A549 (cell line): Measurements from ENCODE around the gene DLG2.

Experiments used
- BCL3 ChIP-seq: fragments of >200 bp; sonication (Bioruptor Twin); formaldehyde crosslinking; IDR thresholded peaks from 3 replicates; pipeline ENCODE4 v1.6.1; 2016
- BHLHE40 ChIP-seq: IDR thresholded peaks from 2 replicates; pipeline ENCODE4 v1.6.1; 2012; ENCODE audit warnings: low read depth, low read length, inconsistent platforms
- CBX8 ChIP-seq: fragments of 200-600 bp; sonication (generic); IDR thresholded peaks from 2 replicates; pipeline ENCODE4 v1.6.1; 2016
- CEBPB ChIP-seq, 2 experiments: fragments of >200 bp in 1 of 2; sonication (Bioruptor Twin) in 1 of 2; formaldehyde crosslinking in 1 of 2; IDR thresholded peaks; 2 replicates each; pipeline ENCODE4 v1.6.1; 2012 to 2016
- CHD2 ChIP-seq: fragments of 150-350 bp; IDR thresholded peaks from 2 replicates; pipeline ENCODE4 v1.6.1; 2014; ENCODE audit warnings: low read length; ENCODE audit not compliant: partially characterized antibody
- CTCF ChIP-seq: fragments of >200 bp; sonication (Bioruptor Twin); formaldehyde crosslinking; IDR thresholded peaks from 3 replicates; pipeline ENCODE4 v1.5.1; 2016
- ELK1 ChIP-seq: fragments of 150-350 bp; IDR thresholded peaks from 2 replicates; pipeline ENCODE4 v1.6.1; 2014; ENCODE audit warnings: low read depth, mild to moderate bottlenecking, low read length
- GATA3 ChIP-seq: IDR thresholded peaks from 2 replicates; pipeline ENCODE4 v1.6.1; 2012; ENCODE audit warnings: borderline replicate concordance
- MAFK ChIP-seq: fragments of 450-650 bp; IDR thresholded peaks from 2 replicates; pipeline ENCODE4 v1.6.1; 2014; ENCODE audit not compliant: partially characterized antibody
- POLR2A ChIP-seq: IDR thresholded peaks from 2 replicates; pipeline ENCODE4 v1.6.1; 2012; ENCODE audit warnings: mild to moderate bottlenecking, low read length
- RAD21 ChIP-seq, 2 experiments: fragments of >200 bp in 1 of 2; sonication (Bioruptor Twin) in 1 of 2; formaldehyde crosslinking in 1 of 2; IDR thresholded peaks in 1 of 2; conservative IDR thresholded peaks in 1 of 2; 2 replicates in 1 of 2; 3 replicates in 1 of 2; pipeline ENCODE4 v1.6.1; 2012 to 2018; ENCODE audit warnings: inconsistent platforms in 1 of 2
- USF2 ChIP-seq: fragments of 450-650 bp; IDR thresholded peaks from 2 replicates; pipeline ENCODE4 v1.6.1; 2014; ENCODE audit warnings: antibody characterized with exemption
- TF ChIP-seq, protein P1 (sequence below): fragments of 200-600 bp; sonication (generic); IDR thresholded peaks from 2 replicates; pipeline ENCODE4 v1.6.1; 2016; ENCODE audit warnings: antibody characterized with exemption, mild to moderate bottlenecking, moderate library complexity

DNA sequence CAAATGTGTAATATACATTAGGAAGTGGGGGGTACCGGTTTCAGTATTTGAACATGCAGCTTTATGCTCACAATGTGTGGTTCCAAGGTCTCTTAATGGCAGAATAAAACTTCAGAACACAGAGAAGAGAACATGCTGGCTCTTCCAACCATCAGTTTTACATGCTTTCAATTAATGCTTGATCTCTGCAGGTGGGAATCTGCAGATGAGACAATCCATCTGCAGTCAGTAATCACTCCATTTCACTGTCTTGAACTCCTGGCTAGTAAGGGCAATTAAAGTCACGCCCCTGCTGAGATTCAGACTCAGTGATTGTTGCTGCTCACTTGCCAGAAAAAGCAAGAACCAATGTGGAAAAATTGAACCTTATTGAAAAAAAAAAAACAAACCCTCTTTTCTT lies 945.7 kb downstream of the DLG2 start:
- TF ChIP-seq CTCF: no peak
- TF ChIP-seq CEBPB (IDR thresholded peaks at IDR 0.05): no peak
- TF ChIP-seq, protein P1, sequence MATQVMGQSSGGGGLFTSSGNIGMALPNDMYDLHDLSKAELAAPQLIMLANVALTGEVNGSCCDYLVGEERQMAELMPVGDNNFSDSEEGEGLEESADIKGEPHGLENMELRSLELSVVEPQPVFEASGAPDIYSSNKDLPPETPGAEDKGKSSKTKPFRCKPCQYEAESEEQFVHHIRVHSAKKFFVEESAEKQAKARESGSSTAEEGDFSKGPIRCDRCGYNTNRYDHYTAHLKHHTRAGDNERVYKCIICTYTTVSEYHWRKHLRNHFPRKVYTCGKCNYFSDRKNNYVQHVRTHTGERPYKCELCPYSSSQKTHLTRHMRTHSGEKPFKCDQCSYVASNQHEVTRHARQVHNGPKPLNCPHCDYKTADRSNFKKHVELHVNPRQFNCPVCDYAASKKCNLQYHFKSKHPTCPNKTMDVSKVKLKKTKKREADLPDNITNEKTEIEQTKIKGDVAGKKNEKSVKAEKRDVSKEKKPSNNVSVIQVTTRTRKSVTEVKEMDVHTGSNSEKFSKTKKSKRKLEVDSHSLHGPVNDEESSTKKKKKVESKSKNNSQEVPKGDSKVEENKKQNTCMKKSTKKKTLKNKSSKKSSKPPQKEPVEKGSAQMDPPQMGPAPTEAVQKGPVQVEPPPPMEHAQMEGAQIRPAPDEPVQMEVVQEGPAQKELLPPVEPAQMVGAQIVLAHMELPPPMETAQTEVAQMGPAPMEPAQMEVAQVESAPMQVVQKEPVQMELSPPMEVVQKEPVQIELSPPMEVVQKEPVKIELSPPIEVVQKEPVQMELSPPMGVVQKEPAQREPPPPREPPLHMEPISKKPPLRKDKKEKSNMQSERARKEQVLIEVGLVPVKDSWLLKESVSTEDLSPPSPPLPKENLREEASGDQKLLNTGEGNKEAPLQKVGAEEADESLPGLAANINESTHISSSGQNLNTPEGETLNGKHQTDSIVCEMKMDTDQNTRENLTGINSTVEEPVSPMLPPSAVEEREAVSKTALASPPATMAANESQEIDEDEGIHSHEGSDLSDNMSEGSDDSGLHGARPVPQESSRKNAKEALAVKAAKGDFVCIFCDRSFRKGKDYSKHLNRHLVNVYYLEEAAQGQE: no peak
- TF ChIP-seq RAD21 (conservative IDR thresholded peaks at IDR 0.05 in 1 of 2, IDR thresholded peaks at IDR 0.05 in 1 of 2): no peak
- no peak for TF ChIP-seq MAFK
- no peak for TF ChIP-seq CHD2
- no peak for TF ChIP-seq USF2
- no peak for TF ChIP-seq BHLHE40
- TF ChIP-seq CBX8: no peak
- TF ChIP-seq BCL3: no peak
- no peak for TF ChIP-seq POLR2A
- TF ChIP-seq ELK1: no peak
- no peak for TF ChIP-seq GATA3
